Measurements from ENCODE around the gene TUB. TPM values are rescaled to one million over a fixed set of nuclear protein-coding genes. Genes with fewer than 3 reads are reported as not detected.

Gene TUB
- total and polyA plus RNA-seq, 2 of the 8 experiments (the other 6 are each of a cell fraction or from before 2014, with no cell fraction given) = 15.3 to 31.3 TPM

GRCh38 chr11:8068605-8069221 is 12.3 kb upstream of the TUB start (continued):
- TF ChIP-seq ZNF274 (IDR thresholded peaks at IDR 0.05; ENCODE audit: borderline replicate concordance, extremely low read depth, low read length) (no peak), PHF8 (conservative IDR thresholded peaks at IDR 0.05; ENCODE audit: low read depth, low read length) (no peak), CREB1 (IDR thresholded peaks at IDR 0.05) (no peak), SUZ12 (IDR thresholded peaks at IDR 0.05; ENCODE audit: low read length) (no peak)
